ENCODE results near the gene MERTK.

DNA sequence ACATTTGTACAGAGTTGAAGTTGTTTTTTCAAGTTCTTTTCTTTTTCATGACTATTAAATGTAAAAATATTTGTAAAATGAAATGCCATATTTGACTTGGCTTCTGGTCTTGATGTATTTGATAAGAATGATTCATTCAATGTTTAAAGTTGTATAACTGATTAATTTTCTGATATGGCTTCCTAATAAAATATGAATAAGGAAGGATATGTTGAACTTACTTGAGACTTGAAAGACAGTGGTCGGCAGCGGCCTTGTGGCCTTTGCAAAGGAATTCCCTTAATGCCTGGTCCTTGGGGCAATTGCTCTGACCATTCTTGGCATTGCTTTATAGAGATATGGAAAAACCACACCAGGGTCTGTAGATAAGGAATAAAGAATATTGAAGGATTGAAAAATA is 130.8 kb downstream of the MERTK start:
- TF ChIP-seq, protein P1, sequence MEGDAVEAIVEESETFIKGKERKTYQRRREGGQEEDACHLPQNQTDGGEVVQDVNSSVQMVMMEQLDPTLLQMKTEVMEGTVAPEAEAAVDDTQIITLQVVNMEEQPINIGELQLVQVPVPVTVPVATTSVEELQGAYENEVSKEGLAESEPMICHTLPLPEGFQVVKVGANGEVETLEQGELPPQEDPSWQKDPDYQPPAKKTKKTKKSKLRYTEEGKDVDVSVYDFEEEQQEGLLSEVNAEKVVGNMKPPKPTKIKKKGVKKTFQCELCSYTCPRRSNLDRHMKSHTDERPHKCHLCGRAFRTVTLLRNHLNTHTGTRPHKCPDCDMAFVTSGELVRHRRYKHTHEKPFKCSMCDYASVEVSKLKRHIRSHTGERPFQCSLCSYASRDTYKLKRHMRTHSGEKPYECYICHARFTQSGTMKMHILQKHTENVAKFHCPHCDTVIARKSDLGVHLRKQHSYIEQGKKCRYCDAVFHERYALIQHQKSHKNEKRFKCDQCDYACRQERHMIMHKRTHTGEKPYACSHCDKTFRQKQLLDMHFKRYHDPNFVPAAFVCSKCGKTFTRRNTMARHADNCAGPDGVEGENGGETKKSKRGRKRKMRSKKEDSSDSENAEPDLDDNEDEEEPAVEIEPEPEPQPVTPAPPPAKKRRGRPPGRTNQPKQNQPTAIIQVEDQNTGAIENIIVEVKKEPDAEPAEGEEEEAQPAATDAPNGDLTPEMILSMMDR (CRISPR knock-in tag; IDR thresholded peaks at IDR 0.05): no peak
- no peak for TF ChIP-seq RELA (CRISPR knock-in tag; IDR thresholded peaks at IDR 0.05)
- TF ChIP-seq ZNF446 (CRISPR knock-in tag; IDR thresholded peaks at IDR 0.05): no peak
- no peak for TF ChIP-seq FOXK2 (IDR thresholded peaks at IDR 0.05)
- no peak for TF ChIP-seq ZNF605 (CRISPR knock-in tag; IDR thresholded peaks at IDR 0.05)
- no peak for TF ChIP-seq EZH2 (conservative IDR thresholded peaks at IDR 0.05; ENCODE audit: low read depth, low read length)
- no peak for TF ChIP-seq ARNT (IDR thresholded peaks at IDR 0.05)
- TF ChIP-seq, protein P2, sequence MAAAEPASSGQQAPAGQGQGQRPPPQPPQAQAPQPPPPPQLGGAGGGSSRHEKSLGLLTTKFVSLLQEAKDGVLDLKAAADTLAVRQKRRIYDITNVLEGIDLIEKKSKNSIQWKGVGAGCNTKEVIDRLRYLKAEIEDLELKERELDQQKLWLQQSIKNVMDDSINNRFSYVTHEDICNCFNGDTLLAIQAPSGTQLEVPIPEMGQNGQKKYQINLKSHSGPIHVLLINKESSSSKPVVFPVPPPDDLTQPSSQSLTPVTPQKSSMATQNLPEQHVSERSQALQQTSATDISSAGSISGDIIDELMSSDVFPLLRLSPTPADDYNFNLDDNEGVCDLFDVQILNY (CRISPR knock-in tag; conservative IDR thresholded peaks at IDR 0.05): no peak
- no peak for TF ChIP-seq POLR2AphosphoS5 (IDR thresholded peaks at IDR 0.05; ENCODE audit: low read depth, low read length)
- TF ChIP-seq KLF13 (CRISPR knock-in tag; IDR thresholded peaks at IDR 0.05): no peak
- no peak for TF ChIP-seq CBFB (CRISPR knock-in tag; IDR thresholded peaks at IDR 0.05)
- no peak for TF ChIP-seq NR2C2 (CRISPR knock-in tag; IDR thresholded peaks at IDR 0.05; ENCODE audit: borderline replicate concordance)
- TF ChIP-seq SMC3 (IDR thresholded peaks at IDR 0.05; ENCODE audit: low read length): no peak
- no peak for TF ChIP-seq SRF (IDR thresholded peaks at IDR 0.05; ENCODE audit: low read depth, low read length)
